Left ventricle myocardium inferior (tissue), 1 donor: ENCODE measurements around the gene CHST8. TPM values are rescaled to one million over a fixed set of nuclear protein-coding genes. Genes with fewer than 3 reads are reported as not detected.

ENCODE experiments used
- DNase-seq: peaks from one replicate; pipeline ENCODE4 v3.0.0-alpha.2; 2020
- H3K27ac ChIP-seq: fragments of 200-600 bp; replicated peaks from 2 replicates; pipeline ENCODE4 v1.8.0; 2021
- H3K27me3 ChIP-seq: fragments of 200-600 bp; 2 replicates; pipeline ENCODE4 v1.8.0; 2021; ENCODE audit warnings: low read depth
- H3K36me3 ChIP-seq: fragments of 200-600 bp; 2 replicates; pipeline ENCODE4 v1.8.0; 2021
- H3K4me1 ChIP-seq: fragments of 200-600 bp; 2 replicates; pipeline ENCODE4 v1.8.0; 2021
- H3K4me3 ChIP-seq: fragments of 200-600 bp; 2 replicates; pipeline ENCODE4 v1.8.0; 2021; ENCODE audit warnings: mild to moderate bottlenecking, moderate library complexity
- H3K9me3 ChIP-seq: fragments of 200-600 bp; replicated peaks from 2 replicates; pipeline ENCODE4 v1.8.0; 2021
- intact Hi-C: fragments of 100-400 bp; cut with micrococcal nuclease; formaldehyde crosslinking; loops from one replicate; pipeline ENCODE4 v1.11.0; 2022
- total RNA-seq: library from RNA; stranded (reverse); fragmentation: NEBNext Ultra II Directional; extraction: Animal tissue kit (Norgen Biotek cat#: 25700); gene quantifications from one replicate; pipeline ENCODE4 v1.2.1, GENCODE V29; 2021
- TF ChIP-seq, protein P1 (sequence below): fragments of 200-600 bp; IDR thresholded peaks from 2 replicates; pipeline ENCODE4 v1.8.0; 2021; ENCODE audit warnings: antibody characterized with exemption, mild to moderate bottlenecking, borderline replicate concordance
- donor health status: DM: no; HTN: yes; CAD: no; lungs with severe emphysema.

Gene CHST8
- total RNA-seq, 1 donor from 2014 or later: 0.14 TPM

DNA sequence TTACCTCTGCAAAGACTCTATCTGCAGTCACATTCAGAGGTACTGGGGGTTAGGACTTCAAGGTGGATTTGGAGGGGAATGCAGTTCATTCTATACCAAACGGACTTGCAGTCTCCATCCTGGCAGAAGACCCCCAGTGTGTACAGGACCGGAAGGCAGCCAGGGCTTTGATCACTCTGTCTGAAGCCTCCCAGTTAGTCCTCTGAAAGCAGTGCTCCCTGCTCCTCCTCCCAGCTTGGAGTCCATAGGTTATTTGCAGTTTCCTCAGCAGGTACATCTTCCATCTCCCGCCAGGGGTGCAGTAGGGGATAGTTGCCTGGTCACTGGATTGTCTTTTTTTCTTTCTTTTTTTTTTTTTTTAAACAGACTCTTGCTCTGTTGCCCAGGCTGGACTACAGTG lies 96.1 kb downstream of the CHST8 start:
- TF ChIP-seq, protein P1, sequence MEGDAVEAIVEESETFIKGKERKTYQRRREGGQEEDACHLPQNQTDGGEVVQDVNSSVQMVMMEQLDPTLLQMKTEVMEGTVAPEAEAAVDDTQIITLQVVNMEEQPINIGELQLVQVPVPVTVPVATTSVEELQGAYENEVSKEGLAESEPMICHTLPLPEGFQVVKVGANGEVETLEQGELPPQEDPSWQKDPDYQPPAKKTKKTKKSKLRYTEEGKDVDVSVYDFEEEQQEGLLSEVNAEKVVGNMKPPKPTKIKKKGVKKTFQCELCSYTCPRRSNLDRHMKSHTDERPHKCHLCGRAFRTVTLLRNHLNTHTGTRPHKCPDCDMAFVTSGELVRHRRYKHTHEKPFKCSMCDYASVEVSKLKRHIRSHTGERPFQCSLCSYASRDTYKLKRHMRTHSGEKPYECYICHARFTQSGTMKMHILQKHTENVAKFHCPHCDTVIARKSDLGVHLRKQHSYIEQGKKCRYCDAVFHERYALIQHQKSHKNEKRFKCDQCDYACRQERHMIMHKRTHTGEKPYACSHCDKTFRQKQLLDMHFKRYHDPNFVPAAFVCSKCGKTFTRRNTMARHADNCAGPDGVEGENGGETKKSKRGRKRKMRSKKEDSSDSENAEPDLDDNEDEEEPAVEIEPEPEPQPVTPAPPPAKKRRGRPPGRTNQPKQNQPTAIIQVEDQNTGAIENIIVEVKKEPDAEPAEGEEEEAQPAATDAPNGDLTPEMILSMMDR: no peak
- DNase-seq: no peak
- H3K27me3 ChIP-seq: peaks cover 23% of the 10 kb centered on the region
- intact Hi-C loops: no loop called here
- no peaks in the 10 kb centered on the region for H3K4me1 ChIP-seq
- no peak overlapping the region for H3K4me3 ChIP-seq
- peaks cover 20% of the 10 kb centered on the region for H3K9me3 ChIP-seq
- H3K27ac ChIP-seq: no peak overlapping the region
- H3K36me3 ChIP-seq: no peaks in the 10 kb centered on the region

DNA sequence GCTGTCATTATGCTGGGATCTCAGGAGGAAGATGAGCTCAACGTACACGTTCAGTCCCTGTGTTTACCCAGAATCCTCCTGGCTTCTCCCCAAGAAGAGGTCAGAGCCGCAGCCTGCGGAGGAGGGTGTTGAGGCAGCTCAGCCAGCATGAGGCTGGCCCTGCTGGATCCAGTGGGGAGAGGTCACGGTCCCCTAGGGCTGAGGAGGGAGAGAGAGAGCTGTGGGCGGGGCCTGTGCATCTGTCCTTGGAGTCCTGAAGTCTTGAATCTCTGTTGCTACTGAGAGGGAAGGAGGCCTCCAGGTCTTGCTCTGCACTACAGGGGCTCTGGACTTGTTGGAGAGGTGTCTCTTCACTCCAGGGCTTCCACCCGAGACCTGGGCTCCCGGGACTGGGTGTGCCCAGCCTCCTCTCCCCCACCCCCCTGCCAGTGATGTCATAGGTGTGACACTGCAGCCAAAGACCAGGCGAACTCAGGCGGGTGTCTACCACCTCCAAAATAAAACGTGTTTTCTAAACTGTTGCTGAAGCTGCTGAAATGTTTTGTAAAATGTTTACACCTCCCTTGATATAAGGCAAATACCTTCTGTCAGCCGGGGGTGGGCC lies 97.0 kb downstream of the CHST8 start:
- no peaks in the 10 kb centered on the region for H3K36me3 ChIP-seq
- TF ChIP-seq, protein P1: no peak
- intact Hi-C loops: no loop called here
- peaks cover 32% of the 10 kb centered on the region for H3K27me3 ChIP-seq
- peaks cover 20% of the 10 kb centered on the region for H3K9me3 ChIP-seq
- H3K4me3 ChIP-seq: no peak overlapping the region
- no peak for DNase-seq
- H3K4me1 ChIP-seq: no peaks in the 10 kb centered on the region
- no peak overlapping the region for H3K27ac ChIP-seq

DNA sequence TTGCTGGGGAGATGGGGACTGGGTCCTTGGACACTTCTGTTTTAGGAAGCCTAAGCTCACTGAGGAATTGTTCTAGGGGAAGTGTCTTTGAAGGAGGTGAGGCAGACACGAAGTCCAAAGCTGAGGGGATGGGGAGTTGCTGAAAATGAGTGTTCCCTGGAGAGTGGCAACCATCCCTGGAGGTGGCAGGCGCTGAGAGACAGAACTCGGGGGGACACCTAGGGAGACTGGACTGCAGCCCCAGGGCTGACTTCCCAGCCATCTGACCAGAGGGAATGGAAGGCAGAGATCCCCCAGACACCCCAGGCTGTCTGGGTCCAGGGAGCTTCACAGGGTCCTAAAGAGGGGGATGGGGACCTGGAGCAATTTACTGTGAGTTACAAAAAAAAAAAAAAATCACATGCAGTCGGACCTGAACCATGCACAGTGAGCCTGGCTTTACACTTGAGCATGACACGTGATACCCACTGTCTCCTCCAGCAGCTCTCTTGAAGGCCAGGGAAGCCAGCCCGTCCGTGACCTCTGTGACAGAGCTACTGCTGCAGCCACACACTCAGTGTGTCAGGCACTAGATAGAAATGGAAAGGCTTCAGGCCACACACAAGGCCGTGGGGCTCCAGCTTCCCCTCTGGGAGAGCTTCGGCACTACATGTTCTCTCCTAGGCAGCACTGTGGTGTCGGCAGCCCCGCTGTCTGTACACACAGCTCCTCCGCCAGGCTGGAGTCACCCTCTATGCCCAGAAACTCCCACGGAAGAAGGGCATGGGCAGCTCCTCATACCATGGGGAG lies 97.8 kb downstream of the CHST8 start:
- H3K27me3 ChIP-seq: peaks cover 36% of the 10 kb centered on the region
- H3K27ac ChIP-seq: no peak overlapping the region
- H3K36me3 ChIP-seq: no peaks in the 10 kb centered on the region
- H3K4me3 ChIP-seq: no peak overlapping the region
- H3K4me1 ChIP-seq: no peaks in the 10 kb centered on the region
- intact Hi-C loops: no loop called here
- TF ChIP-seq, protein P1: no peak
- H3K9me3 ChIP-seq: peaks cover 15% of the 10 kb centered on the region
- DNase-seq: no peak

DNA sequence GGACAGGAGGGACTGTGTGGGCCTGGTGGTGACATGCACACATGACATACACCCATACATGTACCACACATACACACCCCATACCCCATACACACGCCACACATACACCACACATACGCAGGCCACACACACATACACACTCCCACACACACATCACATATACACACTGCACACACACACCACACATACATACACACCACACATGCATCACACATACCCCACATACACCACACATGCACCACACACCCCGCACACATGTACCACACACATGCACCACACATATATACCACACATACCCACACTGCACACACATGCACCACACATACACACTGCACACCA lies 98.4 kb downstream of the CHST8 start:
- intact Hi-C loops: no loop called here
- Histone ChIP-seq H3K9me3 (peaks cover 15% of the 10 kb centered on the region), H3K27ac (no peak overlapping the region), H3K36me3 (no peaks in the 10 kb centered on the region), H3K4me1 (no peaks in the 10 kb centered on the region), H3K27me3 (peaks cover 42% of the 10 kb centered on the region), H3K4me3 (no peak overlapping the region)
- TF ChIP-seq, protein P1: no peak
- DNase-seq: no peak

DNA sequence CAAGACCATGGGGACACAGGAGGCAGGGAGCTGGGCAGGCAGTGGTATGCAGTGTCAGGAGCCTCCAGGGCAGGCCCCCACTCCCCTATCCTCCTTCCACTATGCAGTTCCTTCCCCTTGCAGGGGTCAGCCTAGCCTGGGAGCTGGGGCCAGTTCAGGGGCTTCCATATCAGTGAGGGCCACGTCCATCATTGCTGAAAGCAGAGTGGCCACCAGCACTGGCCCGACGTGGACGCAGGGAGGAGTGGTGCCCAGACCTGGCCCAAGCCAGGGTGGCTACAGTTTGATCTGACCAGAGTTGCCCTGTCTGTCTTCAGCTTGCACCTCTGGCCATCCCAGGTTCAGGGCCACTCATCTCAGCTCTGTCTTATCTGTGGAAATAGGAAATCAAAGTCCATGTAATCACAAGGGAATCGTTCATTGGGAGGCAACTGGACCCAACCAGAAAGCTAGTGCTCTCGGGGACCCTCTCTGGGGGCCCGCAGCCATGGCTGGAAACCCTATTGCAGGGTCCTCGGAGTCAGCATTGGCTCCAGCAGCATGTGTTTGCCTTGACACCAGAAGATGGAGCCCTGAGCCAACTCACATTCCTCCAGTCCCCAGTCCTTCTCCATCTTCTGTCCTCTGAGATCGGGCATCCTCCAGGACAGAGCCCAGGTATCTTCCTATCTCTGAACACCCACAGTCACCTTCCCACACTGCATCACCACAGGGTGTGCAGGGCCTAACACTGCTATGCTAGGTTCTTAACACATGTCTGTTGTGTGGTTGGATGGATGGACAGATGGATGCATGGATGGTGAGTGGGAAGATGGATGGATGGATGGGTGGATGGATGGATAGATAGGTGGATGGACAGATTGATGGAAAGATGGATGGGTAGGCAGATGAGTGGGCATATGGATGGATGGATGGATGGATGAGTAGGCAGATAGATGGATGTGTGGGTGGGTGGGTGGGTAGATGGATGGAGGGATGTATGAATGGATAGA lies 99.2 kb downstream of the CHST8 start:
- Histone ChIP-seq H3K4me3 (no peak overlapping the region), H3K27me3 (peaks cover 51% of the 10 kb centered on the region), H3K36me3 (no peaks in the 10 kb centered on the region), H3K4me1 (no peaks in the 10 kb centered on the region), H3K27ac (no peak overlapping the region), H3K9me3 (peaks cover 7% of the 10 kb centered on the region)
- TF ChIP-seq, protein P1: no peak
- DNase-seq: no peak
- intact Hi-C loops: no loop called here
